Natural killer cell (primary cell): Measurements from ENCODE around the gene CA11. TPM values are rescaled to one million over a fixed set of nuclear protein-coding genes. Genes with fewer than 3 reads are reported as not detected.
A peak's percentile ranks its signal among the peaks of the same experiment; 100 is the strongest.

Experiments
- ATAC-seq, 3 donors: fragments of 150-1000 bp in 2 of 3; fragments of 200-7000 bp in 1 of 3; cut with Tn5 transposase; 1 replicate in 1 of 3; 2 replicates in 2 of 3; pipeline ENCODE4 v1.10.0; 2021; ENCODE audit warnings: mild to moderate bottlenecking in 2 of 3, moderate library complexity in 2 of 3
- DNase-seq, 2 donors: peaks; one replicate each; pipeline versions ENCODE4 v3.0.0 to v3.0.0-alpha.2; 2013 to 2021; ENCODE audit warnings: mixed read lengths in 1 of 2
- H3K27ac ChIP-seq: one replicate; pipeline ENCODE4 v1.5.1; 2013; ENCODE audit warnings: mild to moderate bottlenecking, low read length
- H3K27me3 ChIP-seq: one replicate; pipeline ENCODE4 v1.6.1; 2013; ENCODE audit warnings: low read length; ENCODE audit not compliant: control insufficient read depth, insufficient read depth
- H3K36me3 ChIP-seq: one replicate; pipeline ENCODE4 v1.6.1; 2013; ENCODE audit warnings: low read length; ENCODE audit not compliant: control insufficient read depth, insufficient read depth
- H3K4me1 ChIP-seq: one replicate; pipeline ENCODE4 v1.6.1; 2013; ENCODE audit warnings: low read length; ENCODE audit not compliant: control insufficient read depth, insufficient read depth
- H3K4me3 ChIP-seq: one replicate; pipeline ENCODE4 v1.5.1; 2013; ENCODE audit warnings: low read length
- H3K9me3 ChIP-seq: one replicate; pipeline ENCODE4 v1.6.1; 2013; ENCODE audit warnings: low read length; ENCODE audit not compliant: control insufficient read depth, insufficient read depth
- H3K27ac Mint-ChIP-seq, 2 donors: one replicate each; pipeline ENCODE4 v1.8.0; 2022; ENCODE audit warnings: mild to moderate bottlenecking in 2 of 2, mixed read lengths in 2 of 2, moderate library complexity in 1 of 2
- H3K27me3 Mint-ChIP-seq, 2 donors: one replicate each; pipeline ENCODE4 v1.8.0; 2022; ENCODE audit warnings: low read depth in 2 of 2, mixed read lengths in 2 of 2
- H3K36me3 Mint-ChIP-seq: one replicate; pipeline ENCODE4 v1.8.0; 2022; ENCODE audit warnings: mixed read lengths
- H3K4me1 Mint-ChIP-seq, 2 donors: one replicate each; pipeline ENCODE4 v1.8.0; 2022; ENCODE audit warnings: mixed read lengths in 2 of 2
- H3K4me3 Mint-ChIP-seq: one replicate; pipeline ENCODE4 v1.8.0; 2022; ENCODE audit warnings: mild to moderate bottlenecking, moderate library complexity, mixed read lengths
- H3K9me3 Mint-ChIP-seq, 2 donors: one replicate each; pipeline ENCODE4 v1.8.0; 2022; ENCODE audit warnings: mixed read lengths in 2 of 2
- WGBS: methylation state at CpG from one replicate; pipeline ENCODE4 v1.1.7; 2013; ENCODE audit warnings: missing lambda C conversion rate; ENCODE audit not compliant: insufficient coverage; 5-methylcytosine and 5-hydroxymethylcytosine counted together
- intact Hi-C: fragments of 100-400 bp; cut with micrococcal nuclease; formaldehyde crosslinking; loops from one replicate; pipeline ENCODE4 v1.14.2; 2022
- total RNA-seq, 4 donors: library from RNA; stranded (reverse); fragments of 120-200 nt in 1 of 4; gene quantifications; one replicate each; pipeline versions ENCODE4 v1.2.3 to v1.2.4, GENCODE V29; 2013 to 2022
- TF ChIP-seq, protein P1 (sequence below): fragments of 200-600 bp; IDR thresholded peaks from one replicate; pipeline ENCODE4 v1.8.0; 2022; ENCODE audit warnings: antibody characterized with exemption

Gene CA11
- total RNA-seq, 3 donors from 2014 or later (not counting 1 experiment from before 2014, with no cell fraction given): 9.2 to 11.9 (median 11.0) TPM

DNA sequence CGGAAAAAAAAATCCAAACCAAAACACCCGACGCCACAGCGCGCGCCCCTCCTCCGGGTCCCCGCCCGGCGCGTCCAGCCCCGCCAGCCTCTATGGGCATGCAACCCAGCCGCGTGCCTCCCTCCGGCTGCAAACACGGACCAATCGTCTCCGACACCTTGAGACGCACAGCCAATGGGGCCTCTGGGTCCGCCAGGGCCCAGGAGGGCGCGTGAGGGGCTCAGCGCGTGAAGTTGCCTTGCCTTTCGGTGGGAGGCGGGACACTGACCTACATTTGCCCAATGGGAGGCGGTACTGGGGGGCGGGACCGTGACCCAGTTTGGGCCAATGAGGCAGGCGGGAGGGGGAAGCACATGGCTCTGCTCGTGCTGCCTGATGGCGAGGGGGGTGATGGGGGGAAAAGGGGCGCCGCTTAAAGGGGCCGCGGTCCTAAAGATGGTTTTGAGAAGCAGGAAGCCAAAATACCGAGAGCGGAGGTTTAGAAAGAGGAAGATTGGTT lies 8.5 kb downstream of the CA11 start:
- peak overlapping the region; percentile 95 for H3K4me3 Mint-ChIP-seq
- under 1% methylated on average over 38 of the region's 38 CpGs for WGBS
- TF ChIP-seq, protein P1, sequence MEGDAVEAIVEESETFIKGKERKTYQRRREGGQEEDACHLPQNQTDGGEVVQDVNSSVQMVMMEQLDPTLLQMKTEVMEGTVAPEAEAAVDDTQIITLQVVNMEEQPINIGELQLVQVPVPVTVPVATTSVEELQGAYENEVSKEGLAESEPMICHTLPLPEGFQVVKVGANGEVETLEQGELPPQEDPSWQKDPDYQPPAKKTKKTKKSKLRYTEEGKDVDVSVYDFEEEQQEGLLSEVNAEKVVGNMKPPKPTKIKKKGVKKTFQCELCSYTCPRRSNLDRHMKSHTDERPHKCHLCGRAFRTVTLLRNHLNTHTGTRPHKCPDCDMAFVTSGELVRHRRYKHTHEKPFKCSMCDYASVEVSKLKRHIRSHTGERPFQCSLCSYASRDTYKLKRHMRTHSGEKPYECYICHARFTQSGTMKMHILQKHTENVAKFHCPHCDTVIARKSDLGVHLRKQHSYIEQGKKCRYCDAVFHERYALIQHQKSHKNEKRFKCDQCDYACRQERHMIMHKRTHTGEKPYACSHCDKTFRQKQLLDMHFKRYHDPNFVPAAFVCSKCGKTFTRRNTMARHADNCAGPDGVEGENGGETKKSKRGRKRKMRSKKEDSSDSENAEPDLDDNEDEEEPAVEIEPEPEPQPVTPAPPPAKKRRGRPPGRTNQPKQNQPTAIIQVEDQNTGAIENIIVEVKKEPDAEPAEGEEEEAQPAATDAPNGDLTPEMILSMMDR: no peak
- H3K9me3 ChIP-seq: no peaks in the 10 kb centered on the region
- H3K9me3 Mint-ChIP-seq: peaks cover 0 to 4% of the 10 kb centered on the region in 2 donors
- H3K4me1 Mint-ChIP-seq: peaks cover 39 to 51% of the 10 kb centered on the region in 2 donors
- peak overlapping the region; percentile 97 for H3K27ac ChIP-seq
- H3K36me3 Mint-ChIP-seq: no peaks in the 10 kb centered on the region
- peak; percentile 70 to 87 (median 76) for ATAC-seq
- no peaks in the 10 kb centered on the region for H3K27me3 Mint-ChIP-seq
- peaks cover 52% of the 10 kb centered on the region for H3K4me1 ChIP-seq
- peak overlapping the region; percentile 99 for H3K27ac Mint-ChIP-seq
- H3K27me3 ChIP-seq: no peaks in the 10 kb centered on the region
- H3K4me3 ChIP-seq: peak overlapping the region; percentile 72
- peak; percentile 99 to 100 for DNase-seq
- peaks cover 8% of the 10 kb centered on the region for H3K36me3 ChIP-seq
- intact Hi-C loops: loop anchor here (2.0 to 10.0 kb wide), 7 partner anchors 19 to 1005 kb away; partner anchors contain the start of genes GYS1, PPP1R15A, RPL18 and RRAS

- no peaks in the 10 kb centered on the region for H3K36me3 Mint-ChIP-seq
- H3K27me3 Mint-ChIP-seq: no peaks in the 10 kb centered on the region
- DNase-seq (no peak), ATAC-seq (no peak)
- peaks cover 11% of the 10 kb centered on the region for H3K36me3 ChIP-seq
- peak within 1 kb of the TSS; percentile 72 for H3K4me3 ChIP-seq
- peak within 1 kb of the TSS; percentile 97 for H3K27ac ChIP-seq
- no peaks in the 10 kb centered on the region for H3K27me3 ChIP-seq
- H3K4me1 ChIP-seq: peaks cover 55% of the 10 kb centered on the region
- peak within 1 kb of the TSS; percentile 95 for H3K4me3 Mint-ChIP-seq
- peak within 1 kb of the TSS; percentile 99 for H3K27ac Mint-ChIP-seq
- H3K4me1 Mint-ChIP-seq: peaks cover 39 to 51% of the 10 kb centered on the region in 2 donors
- H3K9me3 Mint-ChIP-seq: peaks cover 0 to 4% of the 10 kb centered on the region in 2 donors
- under 1% methylated on average over 40 of the region's 40 CpGs for WGBS
- TF ChIP-seq, protein P1: no peak
- intact Hi-C loops: loop anchor here (2.0 to 10.0 kb wide), 7 partner anchors 18 to 1005 kb away; partner anchors contain the start of genes GYS1, PPP1R15A, RPL18 and RRAS
- H3K9me3 ChIP-seq: no peaks in the 10 kb centered on the region
Observed at GRCh38 chr19:48636859-48637448, 9.0 kb downstream of the CA11 start, which contains the start of gene DBP. Gene DBP, minus strand, starts transcription at chr19:48637379. Its CDS starts 385 bp downstream, at chr19:48636994.

DNA sequence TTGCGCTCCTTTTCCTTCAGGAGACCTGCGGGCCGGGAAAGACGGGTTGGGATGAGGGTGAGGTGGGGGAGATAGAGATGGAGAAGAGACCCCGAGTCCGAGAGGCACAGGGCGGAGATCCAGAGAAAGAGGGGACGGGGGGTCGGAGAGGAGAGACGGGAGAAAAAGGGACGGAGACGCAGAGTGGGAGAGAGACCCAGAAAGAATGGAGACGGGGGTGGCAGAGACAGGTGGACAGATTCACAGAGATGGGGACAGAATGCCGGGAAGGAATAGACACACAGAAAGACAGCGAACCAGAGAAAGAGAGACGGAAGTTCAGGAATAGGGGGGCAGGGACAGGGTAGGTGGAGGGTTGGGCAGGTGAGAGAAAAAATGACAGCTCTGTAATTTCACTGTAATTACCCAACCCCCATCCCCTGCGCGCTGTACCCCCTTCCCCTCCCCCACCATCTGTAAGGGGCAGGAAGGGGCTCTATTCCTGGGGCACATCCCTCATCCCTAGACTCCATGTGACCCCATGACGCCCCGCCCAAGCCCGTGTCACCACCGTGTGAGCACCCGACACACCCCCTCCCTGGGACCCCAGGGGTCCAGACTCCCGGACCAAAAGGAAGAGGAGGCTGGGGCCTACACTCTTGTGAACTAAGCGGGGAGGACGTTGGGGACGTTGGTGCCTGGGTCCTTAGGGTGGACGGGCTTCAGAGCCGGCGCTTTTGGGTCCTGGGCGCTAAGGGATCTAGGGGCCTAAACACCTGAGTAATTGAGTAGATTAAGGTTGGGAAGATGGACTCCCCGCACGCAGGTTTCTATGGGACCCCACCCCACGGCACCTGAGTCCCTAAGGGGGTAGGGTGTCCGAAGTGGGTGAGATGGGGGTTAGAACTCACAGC lies 9.8 kb downstream of the CA11 start:
- DNase-seq (peak in 1 of 2 donors; percentile 57), ATAC-seq (no peak)
- H3K27ac ChIP-seq: peak overlapping the region; percentile 56
- Mint-ChIP-seq H3K9me3 (peaks cover 0 to 4% of the 10 kb centered on the region in 2 donors), H3K27ac (peak overlapping the region; percentile 99), H3K27me3 (no peaks in the 10 kb centered on the region), H3K36me3 (no peaks in the 10 kb centered on the region), H3K4me1 (peaks cover 39 to 51% of the 10 kb centered on the region in 2 donors), H3K4me3 (peak overlapping the region; percentile 95)
- TF ChIP-seq, protein P1: no peak
- H3K4me3 ChIP-seq: peak overlapping the region; percentile 72
- no peaks in the 10 kb centered on the region for H3K27me3 ChIP-seq
- 2% methylated on average over 32 of the region's 35 CpGs for WGBS
- H3K4me1 ChIP-seq: peaks cover 59% of the 10 kb centered on the region
- H3K36me3 ChIP-seq: peaks cover 18% of the 10 kb centered on the region
- intact Hi-C loops: loop anchor here (2.0 to 10.0 kb wide), 7 partner anchors 17 to 1006 kb away; partner anchors contain the start of genes GYS1, PPP1R15A, RPL18 and RRAS
- no peaks in the 10 kb centered on the region for H3K9me3 ChIP-seq
